NCI-H69 (cell line): ENCODE results near the gene HELZ2.
A peak's percentile ranks its signal among the peaks of the same experiment; 100 is the strongest.
"Not testable (repeated sequence)": the region's sequence is repeated elsewhere in the genome, so short reads cannot be mapped to it uniquely, and the experiment has no call there.

ENCODE experiments used
- DNase-seq: peaks from one replicate; lab custom pipeline; 2025; lab: John Stamatoyannopoulos, UW

Gene HELZ2

DNA sequence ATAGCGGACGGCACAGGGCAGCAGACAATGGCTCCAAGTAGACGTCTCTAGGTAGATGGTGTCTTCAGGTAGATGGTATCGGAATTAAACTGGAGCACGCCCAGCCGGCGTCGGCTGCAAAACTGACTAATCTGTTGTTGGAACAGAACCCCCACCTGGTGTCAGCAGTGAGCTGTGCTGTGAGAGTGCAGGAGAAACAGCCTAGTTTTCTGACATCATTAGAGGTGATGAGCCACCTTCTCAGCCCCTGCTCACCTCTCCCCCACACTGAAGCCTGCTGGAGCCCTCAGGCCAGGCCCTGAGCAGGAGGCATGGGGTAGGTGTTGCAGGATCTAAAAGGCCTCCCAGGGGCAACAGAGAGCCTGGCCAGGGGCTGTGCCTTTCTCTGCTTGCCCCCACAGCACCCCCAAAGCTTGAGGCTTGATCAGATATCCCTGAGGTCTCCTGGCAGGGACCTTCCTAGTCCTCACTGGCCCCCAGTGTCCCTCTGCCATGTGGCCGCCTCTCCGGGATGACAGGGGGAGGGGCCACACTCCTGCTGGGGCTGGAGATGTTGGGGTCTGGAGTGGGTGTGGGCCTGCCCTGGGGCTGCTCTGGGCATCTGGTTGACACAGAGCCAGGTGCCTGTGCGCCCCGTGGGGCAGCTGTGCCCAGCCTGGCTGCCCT is 6.9 kb upstream of the HELZ2 start:
- peak; percentile 9 for DNase-seq

- no peak for DNase-seq
Observed at GRCh38 chr20:63579017-63579694, 5.1 kb upstream of the HELZ2 start.

- DNase-seq = peak; percentile 21
Observed at GRCh38 chr20:63578224-63579016, 4.4 kb upstream of the HELZ2 start.

DNA sequence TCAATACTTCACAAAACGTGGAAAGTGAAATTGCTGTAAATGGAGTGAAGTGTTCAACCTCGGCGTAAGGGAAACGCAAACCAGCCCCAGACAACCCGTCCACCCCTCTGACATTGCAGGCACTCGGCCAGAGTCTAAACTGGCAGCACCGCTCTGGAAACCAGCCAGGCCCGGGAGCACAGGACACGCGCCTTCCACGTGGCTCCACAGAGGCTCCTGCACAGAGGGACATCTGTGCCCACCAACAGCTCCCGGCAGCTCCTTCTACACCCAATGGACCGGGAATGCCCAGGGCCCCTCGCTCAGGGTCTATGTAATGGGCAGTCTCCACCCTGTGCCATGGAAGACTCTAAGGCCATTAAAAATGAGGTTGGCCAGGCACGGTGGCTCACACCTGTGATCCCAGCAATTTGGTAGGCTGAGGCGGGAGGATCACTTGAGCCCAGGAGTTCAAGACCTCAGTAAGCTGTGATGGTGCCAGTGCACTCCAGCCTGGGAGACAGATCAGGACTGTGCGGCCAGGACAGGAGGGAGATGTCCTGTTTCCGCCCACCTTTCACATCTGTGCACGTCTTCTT is 3.4 kb upstream of the HELZ2 start:
- no peak for DNase-seq

DNA sequence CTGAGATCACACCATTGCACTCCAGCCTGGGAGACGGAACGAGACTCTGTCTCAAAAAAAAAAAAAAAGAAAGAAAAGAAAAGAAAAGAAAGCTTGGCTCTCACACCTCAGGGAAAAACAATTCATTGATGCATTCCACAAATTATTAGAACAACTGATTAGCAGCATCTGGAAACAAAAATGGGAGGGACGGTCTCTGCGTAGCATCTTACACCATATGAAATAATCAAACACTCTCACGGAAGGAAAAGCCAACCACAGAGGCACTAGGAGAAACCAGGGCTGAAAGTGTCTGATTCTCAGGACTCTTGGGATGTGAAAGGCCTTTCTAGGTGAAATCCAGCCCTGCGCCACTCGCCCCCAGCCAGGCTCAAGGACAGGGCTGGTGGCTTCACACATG is 2.3 kb upstream of the HELZ2 start:
- DNase-seq = no peak

- no peak for DNase-seq
Observed at GRCh38 chr20:63574829-63575743, 1.0 kb upstream of the HELZ2 start.

- DNase-seq = no peak
Observed at GRCh38 chr20:63573647-63574131, 350 bp downstream of the HELZ2 start.

GRCh38 chr20:63572788-63573646 is 1.0 kb downstream of the HELZ2 start:
- no peak for DNase-seq

DNA sequence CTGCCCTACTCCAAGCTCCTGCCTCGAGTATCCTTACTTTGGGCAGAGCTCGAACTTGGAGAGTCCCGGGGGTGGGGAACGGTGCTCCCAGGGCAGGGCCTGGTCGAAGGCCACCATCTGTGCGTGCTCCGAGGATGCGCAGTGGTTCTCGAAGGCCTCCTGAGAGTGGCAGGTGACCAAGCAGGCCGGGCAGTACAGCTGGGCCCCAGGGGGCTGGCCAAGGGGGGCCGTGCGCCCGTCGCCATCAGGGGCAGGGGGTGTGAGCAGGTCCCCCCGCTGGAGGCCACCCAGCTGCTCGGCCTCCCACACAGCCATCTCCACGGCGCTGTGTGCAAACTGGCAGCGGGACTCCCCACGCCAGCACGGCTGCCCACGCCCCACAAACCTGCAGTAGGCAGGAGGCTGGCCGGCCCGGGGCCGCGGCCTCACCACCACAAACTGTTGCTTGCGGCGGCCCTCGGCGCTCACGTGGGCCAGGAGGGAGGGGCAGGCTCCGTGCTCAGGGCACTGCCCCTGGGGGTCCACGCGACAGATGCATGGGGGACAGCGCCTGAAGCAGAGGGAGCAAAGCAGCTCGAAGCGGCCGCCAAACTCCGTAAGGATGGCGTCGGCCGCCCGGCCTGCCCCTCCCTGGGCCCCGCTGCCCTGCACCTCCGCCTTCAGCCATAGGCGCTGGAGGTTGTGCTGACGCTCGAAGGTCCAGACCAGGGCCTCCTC is 1.8 kb downstream of the HELZ2 start:
- DNase-seq = no peak

DNA sequence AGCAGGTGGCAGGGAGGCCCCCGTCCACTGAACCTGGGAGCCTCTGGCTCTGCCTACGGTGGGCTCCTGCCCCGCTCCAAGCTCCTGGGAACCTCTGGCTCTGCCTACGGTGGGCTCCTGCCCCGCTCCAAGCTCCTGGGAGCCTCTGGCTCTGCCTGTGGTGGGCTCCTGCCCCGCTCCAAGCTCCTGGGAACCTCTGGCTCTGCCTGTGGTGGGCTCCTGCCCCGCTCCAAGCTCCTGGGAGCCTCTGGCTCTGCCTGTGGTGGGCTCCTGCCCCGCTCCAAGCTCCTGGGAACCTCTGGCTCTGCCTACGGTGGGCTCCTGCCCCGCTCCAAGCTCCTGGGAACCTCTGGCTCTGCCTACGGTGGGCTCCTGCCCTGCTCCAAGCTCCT is 3.0 kb downstream of the HELZ2 start:
- DNase-seq = not testable (repeated sequence)

GRCh38 chr20:63570281-63571086 is 3.6 kb downstream of the HELZ2 start:
- no peak for DNase-seq

GRCh38 chr20:63568986-63569949 is 4.8 kb downstream of the HELZ2 start:
- DNase-seq = peak; percentile 81

DNA sequence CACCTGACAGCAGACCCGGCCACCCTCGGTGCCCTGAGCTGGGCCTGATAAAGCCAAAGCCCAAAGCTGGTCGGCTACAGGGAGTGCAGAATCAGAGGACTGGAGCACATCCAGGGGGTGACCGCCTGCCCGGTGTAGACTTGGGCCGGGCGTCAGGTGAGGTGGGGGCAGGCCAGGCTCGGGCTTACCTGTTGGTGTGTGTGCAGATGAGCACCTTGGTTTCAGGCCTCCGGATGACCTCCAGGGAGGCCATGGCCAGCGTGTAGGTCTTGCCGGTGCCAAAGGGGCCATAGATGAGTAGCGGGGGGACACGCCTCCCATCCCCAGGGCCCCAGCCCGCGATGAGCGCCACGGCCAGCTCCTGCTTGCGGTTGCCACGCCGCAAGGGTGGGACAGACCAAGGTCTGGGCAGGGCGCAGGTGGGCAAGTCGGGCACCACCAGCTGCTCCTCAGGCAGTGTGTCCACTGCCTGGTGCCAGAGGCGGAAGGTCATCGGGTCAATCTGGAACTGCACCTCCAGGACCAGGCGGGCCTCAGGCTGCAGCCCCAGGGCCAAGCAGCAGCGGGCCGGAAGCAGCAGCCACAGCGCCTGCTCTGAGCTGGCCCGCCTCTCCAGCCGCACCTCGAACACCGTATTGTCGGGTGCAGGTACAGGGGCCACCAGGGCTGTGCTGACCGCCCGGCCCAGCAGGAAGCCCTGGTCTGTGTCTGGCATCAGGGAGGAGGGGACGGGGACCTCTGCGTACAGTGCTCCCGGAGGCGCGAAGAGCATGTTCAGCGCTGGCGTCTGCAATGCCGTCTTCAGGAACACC is 5.7 kb downstream of the HELZ2 start:
- DNase-seq = no peak

DNA sequence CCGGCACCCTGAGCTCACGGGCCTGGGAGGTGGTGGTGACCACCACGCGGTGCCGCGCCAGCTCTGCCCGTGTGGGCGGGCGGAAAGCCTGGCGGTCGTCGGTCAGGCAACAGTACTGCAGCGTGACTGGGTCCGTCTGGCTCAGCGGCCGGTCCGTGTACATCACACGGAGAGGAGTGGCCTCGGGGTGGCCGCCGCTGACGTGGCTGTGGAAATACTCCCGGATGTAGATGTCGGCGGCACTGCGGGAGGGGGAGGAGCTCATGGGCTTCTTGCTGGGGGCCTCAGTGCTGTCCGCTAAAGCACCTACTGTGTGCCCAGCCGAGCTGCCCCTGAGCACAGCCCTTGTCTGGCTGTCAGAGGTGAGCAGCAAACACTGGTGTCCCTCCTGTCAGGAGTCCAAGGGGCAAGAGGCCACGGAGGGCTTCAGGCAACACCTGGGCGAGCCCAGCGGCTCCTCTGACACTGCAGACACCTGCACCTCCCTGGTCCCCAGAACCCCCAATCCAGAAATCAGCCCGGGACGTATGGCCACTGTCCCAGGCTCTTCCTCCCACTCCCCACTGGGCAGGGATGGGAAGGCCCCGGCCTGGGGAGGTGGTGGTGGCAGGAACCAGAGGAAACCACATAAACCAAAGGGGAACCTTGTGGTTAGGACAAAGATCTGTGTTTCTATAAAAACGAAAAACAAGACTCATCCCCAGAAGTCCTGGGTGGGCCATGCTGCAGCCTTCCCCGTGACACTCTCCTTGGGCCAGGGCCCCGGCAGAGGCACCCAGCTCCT is 6.5 kb downstream of the HELZ2 start:
- DNase-seq = no peak

GRCh38 chr20:63567136-63567385 is 7.0 kb downstream of the HELZ2 start:
- no peak for DNase-seq

DNA sequence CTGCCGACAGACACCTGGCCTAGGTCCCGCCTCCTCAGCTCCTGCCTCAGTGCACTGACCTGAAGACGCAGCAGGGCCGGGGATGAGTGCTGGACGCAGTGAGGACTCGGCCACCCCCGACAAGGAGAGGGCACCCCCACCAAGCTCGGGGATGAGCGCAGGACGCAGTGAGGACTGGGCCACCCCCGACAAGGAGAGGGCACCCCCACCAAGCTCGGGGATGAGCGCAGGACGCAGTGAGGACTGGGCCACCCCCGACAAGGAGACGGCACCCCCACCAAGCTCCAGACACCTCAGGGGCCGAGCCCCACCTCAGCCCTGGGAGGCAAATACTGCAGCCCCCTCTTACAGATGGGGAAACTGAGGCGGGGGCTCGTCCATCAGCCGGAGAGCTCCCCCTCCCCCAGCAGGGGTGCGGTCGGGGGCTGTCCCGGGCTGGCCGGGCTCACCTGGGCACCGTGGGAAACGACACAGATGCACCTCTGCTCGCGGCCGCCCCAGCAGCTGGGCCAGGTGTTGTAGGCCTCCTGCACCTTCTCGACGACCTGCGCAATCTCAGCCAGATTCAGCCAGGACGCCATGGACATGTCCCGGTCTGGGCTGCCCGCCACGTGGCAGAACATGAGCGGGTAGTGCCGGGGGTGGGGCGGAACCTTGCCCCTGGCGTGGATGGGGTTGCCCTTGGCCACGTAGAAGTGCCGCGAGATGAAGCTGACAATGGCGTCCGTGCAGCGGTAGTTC is 7.5 kb downstream of the HELZ2 start:
- no peak for DNase-seq
